Neural progenitor cell (in vitro differentiated cells): ENCODE data around the gene TAX1BP3.
"Not testable (repeated sequence)": the region's sequence is repeated elsewhere in the genome, so short reads cannot be mapped to it uniquely, and the experiment has no call there.

Experiments used
- EZH2 ChIP-seq: fragments of 200-600 bp; sonication (generic); IDR thresholded peaks from 2 replicates; pipeline ENCODE4 v1.6.1; 2017; ENCODE audit warnings: antibody characterized with exemption, mild to moderate bottlenecking, moderate library complexity
- TF ChIP-seq, protein P1 (sequence below): fragments of 200-600 bp; sonication (generic); IDR thresholded peaks from 2 replicates; pipeline ENCODE4 v1.5.1; 2017; ENCODE audit warnings: antibody characterized with exemption, mild to moderate bottlenecking

DNA sequence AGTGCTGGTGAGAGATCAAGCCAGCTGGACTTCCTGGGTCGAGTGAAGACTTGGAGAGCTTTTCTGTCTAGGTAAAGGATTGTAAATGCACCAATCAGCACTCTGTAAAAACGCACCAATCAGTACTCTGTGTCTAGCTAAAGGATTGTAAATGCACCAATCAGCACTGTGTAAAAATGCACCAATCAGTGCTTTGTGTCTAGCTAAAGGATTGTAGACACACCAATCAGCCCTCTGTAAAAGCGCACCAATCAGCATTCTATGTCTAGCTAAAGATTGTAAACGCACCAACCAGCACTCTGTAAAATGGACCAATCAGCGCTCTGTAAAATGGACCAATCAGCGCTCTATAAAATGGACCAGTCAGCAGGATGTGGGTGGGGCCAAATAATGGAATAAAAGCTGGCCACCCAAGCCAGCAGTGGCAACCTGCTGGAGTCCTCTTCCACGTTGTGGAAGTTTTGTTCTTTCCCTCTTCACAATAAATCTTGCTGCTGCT, 33.7 kb upstream of the TAX1BP3 start:
- TF ChIP-seq, protein P1, sequence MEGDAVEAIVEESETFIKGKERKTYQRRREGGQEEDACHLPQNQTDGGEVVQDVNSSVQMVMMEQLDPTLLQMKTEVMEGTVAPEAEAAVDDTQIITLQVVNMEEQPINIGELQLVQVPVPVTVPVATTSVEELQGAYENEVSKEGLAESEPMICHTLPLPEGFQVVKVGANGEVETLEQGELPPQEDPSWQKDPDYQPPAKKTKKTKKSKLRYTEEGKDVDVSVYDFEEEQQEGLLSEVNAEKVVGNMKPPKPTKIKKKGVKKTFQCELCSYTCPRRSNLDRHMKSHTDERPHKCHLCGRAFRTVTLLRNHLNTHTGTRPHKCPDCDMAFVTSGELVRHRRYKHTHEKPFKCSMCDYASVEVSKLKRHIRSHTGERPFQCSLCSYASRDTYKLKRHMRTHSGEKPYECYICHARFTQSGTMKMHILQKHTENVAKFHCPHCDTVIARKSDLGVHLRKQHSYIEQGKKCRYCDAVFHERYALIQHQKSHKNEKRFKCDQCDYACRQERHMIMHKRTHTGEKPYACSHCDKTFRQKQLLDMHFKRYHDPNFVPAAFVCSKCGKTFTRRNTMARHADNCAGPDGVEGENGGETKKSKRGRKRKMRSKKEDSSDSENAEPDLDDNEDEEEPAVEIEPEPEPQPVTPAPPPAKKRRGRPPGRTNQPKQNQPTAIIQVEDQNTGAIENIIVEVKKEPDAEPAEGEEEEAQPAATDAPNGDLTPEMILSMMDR, result not testable (repeated sequence)
- TF ChIP-seq EZH2, result not testable (repeated sequence)
